ENCODE measurements around the gene MGAT3.

MGAT3 gene

DNA sequence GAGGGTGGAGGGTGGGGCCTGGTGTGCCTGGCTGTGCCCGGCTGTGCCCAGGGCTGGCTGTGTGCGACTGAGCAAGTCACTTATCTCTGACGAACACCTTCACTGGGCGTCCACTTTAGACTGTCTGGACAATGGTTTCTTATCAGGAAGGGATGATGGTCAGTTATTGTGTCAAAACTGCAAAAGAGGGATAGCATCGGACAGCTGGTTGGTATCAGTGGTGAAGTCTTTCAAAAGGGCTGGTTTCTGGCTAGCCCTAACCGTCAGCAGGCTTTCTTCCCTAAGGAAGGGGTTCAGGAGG lies 4.1 kb upstream of the MGAT3 start:
- DNase-seq (ENCODE audit: low spot score): no peak

DNA sequence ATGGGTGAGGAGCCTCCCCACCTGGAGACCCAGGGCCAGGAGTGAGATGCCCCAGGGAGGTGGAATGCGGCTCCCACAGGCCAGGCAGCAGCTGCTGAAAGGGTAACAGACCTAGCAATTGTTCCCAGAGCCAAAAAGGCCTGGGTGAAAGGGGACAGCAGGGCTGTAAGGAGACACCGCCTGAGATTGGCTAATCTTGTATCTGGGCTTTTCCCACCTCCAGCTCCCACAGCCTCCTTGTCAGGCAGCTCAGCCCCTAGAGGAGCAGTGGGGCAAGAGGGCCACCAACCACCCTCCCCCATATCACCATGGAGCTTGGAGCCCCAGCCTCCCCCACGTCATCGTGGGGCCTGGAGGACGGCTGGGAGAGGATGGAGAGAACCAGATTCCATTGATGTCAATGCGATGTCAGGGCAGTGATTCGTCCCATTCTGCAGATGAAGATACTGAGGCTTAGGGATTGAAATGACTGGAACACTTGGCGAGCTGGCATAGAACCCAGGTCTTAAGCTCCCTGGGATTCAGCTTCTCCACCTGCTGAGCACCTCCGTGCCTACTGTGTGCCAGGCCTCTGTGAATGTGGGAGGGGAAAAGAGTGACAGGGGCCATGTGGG lies 2.9 kb upstream of the MGAT3 start:
- no peak for DNase-seq (ENCODE audit: low spot score)

DNA sequence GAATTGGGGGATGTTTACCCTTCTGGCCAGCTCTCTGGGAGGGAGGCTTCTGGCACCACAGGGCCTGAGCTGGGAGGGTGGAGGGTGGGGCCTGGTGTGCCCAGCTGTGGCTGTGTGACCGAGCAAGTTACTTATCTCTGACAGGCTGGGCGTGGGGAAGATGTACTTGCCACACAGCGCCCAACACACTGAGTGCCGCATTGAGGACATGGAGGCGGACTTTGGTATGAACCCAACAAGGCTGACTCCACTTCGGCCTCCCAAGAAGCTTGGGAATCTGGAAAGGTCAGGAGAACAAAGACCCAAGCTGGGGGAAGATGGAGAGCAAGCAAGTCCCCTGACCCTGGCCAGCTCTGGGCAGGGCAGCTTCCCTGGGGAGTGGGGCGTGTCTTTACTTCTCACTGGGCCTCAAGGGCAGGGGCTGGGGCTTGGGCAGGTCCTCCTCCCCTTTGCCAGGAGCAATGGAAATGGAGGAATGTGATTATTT lies 2.4 kb upstream of the MGAT3 start:
- DNase-seq (ENCODE audit: low spot score): no peak

DNA sequence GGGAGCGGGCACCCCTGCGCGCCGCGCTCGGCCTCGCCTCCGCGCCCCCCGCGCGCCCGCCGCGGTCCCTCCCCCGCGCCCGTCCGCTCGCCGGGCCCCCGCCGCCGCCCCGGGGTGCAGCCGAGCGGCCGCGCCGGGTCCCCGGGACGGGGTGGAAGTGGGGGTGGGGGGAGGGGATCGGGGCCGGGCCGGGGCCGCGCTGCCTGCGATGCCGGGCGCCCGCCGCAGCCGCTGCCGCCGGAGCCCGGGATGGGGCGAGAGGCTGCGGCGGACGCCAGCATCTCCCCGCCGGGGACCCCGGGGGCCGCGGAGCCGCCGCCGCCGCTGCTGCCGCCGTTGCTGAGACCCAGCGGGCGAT lies 365 bp downstream of the MGAT3 start:
- DNase-seq (ENCODE audit: low spot score): no peak

DNA sequence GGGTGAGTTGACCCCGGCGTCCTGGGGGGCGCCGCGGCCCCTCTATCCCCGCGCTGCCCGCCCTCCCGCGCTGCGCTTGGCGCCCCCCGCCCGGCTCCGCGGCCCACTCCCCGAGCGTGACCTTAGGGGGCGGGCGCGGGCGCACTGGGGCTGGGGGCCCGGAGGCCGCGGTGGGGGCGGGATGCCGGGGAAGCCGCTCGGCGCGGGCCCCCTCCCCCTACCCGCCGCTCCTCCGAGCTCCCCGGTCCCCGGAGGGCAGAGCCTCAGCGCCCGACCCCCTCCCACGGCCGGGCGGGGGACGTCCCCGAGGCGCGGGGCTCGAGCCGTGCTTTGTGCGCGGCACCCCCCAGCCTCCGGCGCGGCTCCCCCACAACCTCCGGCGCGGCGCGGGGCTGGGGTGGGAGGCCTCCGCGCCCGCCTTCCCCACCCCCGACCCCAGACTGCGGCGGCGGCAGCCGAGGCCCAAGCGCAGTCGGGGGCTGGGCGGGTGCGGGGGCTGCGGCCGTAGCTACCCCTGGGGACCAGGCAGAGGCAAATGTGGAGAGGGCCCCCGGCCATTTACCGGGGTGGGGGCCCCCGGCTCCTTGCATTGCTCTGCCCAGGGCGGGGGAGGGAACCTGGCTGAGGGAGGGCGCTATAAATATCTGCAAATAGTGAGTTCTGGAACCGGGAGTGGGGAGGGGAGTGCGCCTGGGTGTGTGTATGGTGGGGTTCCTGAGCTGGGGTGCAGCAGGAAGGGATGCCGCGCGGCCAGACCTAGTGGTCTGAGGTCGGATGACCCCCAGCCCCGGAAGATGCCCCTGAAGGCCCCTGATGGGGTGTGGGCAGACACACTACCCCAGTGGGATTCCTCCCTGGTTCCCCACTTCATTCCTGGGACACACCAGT lies 988 bp downstream of the MGAT3 start:
- no peak for DNase-seq (ENCODE audit: low spot score)

DNA sequence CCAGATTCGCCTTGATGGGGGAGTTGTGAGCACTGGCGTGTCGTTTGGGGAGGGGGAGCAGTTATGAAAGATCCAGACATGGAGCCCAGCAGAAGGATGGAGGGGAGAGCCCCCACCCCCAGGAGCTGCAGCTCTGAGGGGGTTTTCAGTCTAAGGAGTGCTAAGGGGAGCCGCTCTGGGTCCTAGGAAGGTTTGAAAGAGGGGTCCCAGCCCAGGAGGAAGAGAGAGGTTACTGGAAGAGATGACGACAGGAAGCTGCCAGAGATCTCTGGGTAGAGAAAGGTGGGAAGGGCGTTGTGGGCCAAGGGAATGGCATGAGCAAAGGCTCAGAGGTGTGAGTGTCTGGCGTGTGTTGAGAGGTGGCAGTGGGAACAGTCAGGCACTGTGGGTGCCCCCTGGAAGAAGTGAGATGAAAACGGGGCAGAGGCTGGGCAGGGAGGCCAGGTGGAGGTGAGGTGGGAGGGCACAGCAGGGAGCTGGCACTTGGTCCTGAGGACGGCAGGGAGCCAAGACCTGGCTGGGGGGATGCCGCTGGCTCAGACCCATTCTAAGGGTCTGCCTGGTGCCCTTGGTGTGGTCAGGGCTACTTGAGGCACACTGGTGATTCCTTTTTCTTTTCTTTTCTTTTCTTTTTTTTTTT lies 1.8 kb downstream of the MGAT3 start:
- no peak for DNase-seq (ENCODE audit: low spot score)

DNA sequence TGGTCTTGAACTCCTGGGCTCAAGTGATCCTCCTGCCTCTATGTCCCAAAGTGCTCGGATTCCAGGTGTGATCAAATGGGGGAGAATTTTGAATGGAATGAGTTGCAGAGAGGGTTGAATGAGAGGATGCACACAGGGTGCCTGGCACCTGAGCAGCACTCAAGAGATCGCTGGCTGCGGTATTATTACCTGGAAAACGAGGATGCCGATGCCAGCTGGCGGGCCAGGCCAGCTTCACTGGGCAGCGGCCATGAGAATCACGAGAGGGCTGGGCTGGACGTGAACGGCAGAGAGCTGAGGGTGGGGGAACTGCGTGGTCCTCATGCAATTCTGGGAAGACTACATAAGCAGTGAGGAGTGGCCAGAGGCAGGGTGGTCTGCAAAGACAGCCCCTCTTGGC lies 2.9 kb downstream of the MGAT3 start:
- no peak for DNase-seq (ENCODE audit: low spot score)

DNA sequence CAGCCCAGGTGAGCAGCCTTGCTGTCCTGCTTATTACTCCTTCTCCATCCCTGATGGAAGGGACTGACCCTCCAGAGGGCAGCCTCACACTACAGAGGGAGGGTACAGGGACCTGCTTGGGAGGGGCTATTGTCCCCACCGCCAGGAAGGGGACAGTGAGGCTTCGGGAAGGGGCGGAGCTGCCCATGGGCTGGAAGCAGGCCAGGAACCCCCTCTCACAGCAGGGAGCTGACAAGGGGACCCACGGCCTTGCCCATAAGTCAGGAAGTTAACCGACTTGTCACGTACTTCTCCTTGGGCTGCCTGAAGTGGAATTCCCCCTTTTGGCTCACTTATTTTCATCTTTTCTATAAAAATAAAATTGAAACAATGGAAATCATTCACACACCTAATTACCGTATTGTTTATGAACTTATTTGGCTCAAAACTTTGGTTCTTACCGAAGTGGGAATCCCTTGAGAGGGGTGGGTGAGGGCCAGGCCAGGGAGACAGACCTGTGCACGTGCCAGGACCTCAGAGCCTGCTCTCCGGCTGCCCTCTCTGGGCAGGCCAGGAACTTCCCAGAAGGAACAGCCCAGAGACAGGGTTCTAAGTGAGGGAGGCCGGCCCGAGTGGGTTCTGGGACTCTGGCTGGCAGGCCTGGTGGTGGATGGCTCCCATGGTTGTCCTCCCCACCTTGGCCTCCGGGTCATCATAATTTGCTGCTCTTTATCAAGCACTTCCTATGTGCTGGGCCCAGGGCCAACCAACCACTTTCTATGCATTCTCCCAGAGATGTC lies 5.8 kb downstream of the MGAT3 start:
- DNase-seq (ENCODE audit: low spot score): no peak

DNA sequence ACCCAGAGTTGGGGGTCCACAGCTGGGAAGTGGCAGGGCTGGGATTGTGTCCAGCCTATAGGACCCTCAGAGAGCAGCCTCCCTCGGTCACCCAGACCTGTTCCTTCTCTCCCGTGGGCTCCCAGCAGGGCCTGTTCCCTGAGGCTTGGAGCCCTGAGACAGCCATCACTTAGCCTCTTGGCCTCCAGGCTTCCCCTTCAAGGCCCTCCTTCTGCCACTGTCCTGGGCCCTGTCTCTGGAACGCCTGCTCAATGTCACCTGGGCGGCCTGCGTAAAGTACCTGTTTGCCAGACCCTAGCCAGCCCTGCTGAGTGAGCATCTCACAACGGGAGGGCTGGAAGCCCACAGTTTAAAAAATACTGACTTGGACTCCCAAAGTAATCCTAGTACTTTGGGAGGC lies 6.5 kb downstream of the MGAT3 start:
- no peak for DNase-seq (ENCODE audit: low spot score)

DNA sequence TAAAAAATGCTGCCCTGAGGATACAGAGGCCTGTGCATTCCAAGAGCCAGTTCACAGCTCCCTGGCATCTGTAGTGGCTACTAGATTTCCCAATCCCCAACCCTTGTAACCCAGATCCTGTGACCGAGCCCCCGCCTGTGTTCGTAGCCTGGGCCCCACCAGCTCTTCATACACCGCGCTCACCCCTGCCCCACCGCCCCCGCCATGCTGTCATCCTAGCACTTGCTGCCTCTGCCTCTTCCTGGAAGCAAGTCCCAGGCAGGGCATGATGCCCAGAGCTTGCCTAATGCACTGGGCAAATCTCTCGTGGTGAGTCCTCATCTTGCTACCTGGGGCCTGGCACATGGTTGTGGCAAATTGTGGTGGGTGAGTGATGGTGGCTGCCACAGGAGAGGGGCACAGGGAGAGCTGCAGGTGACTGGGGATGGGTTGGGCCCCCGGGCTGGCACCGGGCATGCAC lies 7.1 kb downstream of the MGAT3 start:
- no peak for DNase-seq (ENCODE audit: low spot score)

DNA sequence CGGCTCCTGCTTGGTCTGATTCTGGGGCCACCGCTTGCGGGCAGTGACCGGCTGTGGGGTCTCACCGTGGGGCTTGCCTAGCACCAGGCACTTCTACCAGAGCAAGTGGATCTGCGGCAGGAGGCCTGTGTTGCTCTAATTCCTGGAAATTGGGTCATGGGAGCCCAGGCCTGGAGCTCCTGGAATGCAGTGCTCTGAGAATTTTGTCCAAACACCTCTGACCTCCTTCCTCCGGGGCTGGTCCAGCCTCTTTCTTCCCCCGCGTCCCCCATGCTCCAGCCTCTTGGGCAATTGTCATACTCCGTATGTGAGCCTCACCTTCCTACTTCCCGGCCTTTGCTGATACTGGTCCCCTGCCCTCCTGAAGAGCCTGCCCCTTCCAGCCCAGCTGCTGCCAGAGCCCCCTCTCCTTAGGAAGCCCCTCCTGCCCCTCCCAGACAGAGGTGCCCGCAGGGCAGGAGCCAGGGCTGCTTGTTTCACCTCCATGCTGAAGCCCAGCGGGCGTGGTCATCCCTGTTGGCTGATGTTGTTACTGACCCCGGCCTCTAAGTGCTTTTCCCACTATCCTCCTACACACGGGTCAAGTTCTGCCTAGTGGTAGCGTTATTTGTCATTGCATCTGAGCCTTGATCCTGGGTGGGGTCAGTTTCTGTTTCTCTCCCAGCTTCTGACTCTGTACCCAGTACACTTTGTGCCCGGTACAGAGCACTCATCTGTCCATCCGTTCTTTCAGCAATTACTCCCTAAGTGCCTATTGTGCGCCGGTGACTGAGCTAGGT lies 9.6 kb downstream of the MGAT3 start:
- DNase-seq (ENCODE audit: low spot score): no peak

DNA sequence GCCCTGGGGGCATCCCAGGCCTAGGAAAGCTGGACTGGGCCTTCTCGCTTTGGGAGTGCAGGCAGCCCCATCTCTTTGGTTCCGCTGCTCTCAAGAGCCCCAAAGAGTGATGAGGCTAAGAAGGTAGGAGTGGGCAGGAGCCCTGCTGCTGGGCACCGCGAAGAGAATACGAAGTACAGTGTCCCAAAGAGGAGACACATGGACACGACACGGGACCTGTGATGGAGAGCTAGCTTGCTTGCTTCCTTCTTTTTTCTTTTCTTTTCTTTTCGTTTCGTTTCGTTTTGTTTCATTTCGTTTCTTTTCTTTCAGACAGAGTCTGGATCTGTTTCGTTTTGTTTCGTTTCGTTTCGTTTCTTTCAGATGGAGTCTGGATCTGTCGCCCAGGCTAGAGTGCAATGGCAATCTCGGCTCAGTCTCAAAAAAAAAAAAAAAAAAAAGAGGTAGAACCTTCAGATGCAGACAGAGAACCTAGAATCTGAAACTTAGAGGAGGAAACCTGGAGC lies 10.6 kb downstream of the MGAT3 start:
- no peak for DNase-seq (ENCODE audit: low spot score)

DNA sequence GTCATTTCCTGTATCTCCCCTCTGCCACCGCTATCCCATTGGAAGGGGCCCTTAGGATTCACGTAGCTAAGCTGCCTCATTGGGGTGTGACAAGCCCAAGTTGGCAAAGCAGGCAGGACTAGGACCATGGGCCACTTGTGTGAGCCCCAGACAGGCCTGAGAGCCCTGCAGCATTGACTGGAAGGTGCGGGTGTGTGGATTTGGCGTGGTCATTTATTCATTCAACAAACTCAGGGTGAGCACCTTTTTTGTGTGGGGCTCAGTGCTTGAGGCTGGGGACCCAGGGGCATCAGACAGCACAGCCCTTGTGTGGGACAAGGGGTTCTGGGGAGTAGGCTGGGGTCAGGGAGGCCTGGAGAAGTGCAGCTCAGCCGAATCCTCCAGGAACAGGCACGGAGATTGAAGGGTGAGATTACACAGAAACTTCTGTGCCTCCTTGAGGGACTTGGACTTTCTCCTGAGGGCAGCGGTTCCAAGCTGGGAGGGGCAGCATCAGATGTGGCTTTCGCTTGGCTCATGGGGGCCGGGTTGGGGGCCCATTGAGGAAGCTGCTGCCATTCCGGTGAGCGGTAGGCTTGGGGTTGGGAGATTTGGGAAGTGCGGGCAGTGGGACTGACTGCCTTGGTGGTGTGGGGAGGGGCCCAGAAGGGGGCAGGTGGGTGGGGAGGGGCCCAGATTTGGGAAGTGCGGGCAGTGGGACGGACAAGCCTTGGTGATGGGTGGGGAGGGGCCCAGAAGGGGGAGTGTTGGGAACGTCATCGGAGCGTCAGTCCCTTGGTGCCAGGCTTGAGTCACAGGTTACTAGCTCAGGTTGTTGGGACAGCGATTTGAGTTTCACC lies 11.9 kb downstream of the MGAT3 start:
- DNase-seq (ENCODE audit: low spot score): no peak

DNA sequence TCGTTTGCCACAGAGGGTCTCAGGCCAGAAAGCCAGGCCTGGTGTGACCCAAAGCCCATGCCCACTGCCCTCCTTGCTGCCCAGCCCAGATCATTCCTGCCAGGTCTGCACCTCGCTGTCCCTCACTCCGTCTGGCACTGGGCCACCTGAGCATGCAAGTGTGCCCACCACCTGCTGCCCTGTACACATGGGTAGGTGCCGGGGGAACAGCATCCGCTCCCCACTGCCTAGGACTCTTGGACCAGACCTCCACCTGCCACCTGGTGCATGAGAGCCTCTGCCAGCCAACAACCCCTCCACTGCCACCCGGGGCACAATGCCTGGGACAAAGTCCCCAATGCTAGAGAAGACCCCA lies 12.5 kb downstream of the MGAT3 start:
- no peak for DNase-seq (ENCODE audit: low spot score)

DNA sequence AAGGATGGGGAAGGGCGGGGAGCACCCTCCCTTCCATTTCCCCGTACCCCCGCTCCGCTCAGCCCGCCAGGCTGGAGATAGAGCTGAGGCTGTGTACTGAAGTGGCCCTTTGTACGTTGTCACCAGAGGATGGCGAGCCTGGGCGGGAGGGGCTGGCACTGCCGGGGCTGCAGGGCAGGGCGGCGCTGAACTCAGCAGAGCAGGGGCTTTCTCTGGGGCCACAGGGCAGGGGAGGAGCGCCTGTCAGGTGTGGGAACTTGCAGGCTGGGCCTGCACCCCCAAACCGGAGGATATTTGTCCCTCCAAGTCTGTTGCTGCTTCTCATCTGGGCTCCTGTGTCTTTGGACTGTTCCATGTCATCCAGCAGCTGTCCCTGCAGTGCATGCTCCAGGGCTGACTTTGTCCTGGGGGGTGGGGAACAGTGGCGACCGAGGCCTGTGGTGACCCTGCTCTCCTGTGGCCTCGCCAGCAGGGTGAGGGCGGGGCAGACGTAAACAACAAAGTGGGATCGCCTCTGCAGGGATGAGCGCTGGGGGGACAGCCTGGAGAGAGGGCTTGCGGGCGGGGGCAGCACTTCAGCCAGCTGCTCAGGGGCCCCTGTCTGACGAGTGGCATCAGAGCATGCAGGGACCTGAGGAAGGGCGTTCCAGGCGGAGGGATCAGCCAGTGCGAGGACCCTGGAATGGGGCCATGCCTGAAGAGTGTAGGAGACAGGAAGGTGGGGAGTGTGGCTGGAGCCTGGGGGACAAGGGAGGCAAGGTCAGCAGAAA lies 13.1 kb downstream of the MGAT3 start:
- no peak for DNase-seq (ENCODE audit: low spot score)

DNA sequence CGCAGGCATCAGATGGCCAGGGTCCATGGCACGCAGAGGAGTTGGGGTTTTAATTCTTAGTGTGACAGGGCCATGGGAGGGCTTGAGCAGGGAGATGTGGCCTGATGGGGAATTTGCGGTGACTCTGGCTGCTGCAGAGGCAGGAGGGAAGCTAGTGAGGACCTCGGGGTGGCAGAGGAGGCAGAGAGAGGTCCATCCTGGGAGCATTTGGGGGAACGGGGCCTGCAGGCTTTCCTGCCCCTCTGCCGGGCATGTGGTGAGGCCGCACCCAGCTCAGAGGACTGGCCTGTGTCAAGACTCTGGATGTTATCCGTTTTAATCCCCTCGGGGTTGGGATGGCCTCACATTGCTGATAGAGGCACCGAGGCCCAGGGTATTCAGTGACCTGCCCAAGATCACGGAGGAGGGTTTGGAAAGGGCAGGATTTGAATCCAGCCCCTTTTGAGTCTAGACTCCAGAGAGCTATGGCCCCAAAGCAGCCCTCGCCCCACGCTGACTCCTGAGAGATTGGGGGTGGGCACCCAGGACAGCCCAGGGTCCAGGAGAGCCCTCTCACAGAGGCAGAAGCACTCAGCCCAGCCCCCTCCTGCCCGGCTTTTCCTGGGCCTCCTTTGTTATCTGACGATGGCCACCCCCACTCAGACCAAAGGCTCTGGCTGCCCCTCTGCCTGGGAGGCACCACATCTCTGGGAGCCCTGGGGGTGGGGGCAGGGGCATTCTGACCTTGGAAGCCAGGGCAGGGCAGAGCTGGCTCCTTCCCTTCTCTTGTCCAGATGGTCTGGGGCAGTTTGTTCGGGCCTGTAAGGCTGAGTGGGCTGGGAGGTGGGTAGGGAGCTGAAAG lies 13.9 kb downstream of the MGAT3 start:
- no peak for DNase-seq (ENCODE audit: low spot score)

DNA sequence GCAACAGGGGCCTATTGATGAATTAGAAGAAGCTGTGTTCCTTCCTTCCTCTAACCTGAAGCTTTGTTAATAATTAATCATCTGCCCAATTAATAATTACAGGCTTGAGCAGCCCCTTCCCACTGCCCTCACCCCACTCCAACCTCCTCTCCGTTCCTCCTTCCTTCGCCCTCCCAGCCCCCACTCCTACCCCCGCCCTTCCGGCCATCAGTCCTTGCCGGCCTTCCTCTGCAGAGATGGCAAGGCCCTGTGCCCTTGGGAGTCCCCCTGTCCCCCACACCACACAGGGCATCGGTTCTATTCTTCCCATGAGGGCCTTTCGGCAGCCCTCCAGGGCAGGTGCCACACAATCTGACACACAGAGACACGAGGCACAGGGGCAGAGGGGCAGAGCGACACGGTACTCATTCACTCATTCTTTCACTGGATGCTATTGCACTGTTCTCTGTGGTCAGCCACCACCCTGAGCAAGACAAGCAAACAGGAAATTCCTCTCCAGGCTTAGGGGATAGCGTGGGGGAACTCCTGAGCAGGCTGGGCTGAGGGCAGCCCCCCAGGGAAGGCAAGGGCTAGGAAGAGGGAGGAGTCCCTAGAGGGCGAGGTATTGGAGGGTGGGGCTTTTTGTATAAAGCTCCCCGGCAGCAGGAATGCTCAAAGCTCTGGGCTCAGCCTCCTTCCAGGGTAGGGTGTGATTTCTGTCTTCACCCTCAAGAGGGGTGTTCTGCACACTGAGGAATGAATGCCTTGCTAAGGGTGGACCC lies 14.7 kb downstream of the MGAT3 start:
- DNase-seq (ENCODE audit: low spot score): no peak

All from activated CD4-positive, alpha-beta T cell treated with anti-CD3 and anti-CD28 coated beads, Interleukin-2, Interleukin-4, amounts not matched to agents 100 ng/mL and 50 ng/mL, durations not matched to agents 16 hours and 8 hours (primary cell).